HCT116 (cell line): ENCODE measurements around the gene TBC1D14. TPM values are rescaled to one million over a fixed set of nuclear protein-coding genes. Genes with fewer than 3 reads are reported as not detected.

Experiments used
- ATAC-seq: fragments of 200-7000 bp; cut with Tn5 transposase; 2 replicates; pipeline ENCODE4 v1.9.1; 2020; ENCODE audit warnings: mild to moderate bottlenecking, moderate library complexity
- BruUV-seq: library from RNA; stranded (reverse); fragments of 400-500 nt; replicated peaks from 2 replicates; lab custom pipeline; 2021; lab: Mats Ljungman, UMichigan
- CTCF ChIA-PET: fragments of 300-600 bp; sonication (Branson Sonifier 250); formaldehyde crosslinking; loops from one replicate; lab custom pipeline; 2021; ENCODE audit warnings: antibody characterized with exemption; lab: Charles Lee
- POLR2A ChIA-PET: fragments of 300-600, 350-600 bp; sonication (Branson Sonifier 250); formaldehyde crosslinking; loops from one replicate; lab custom pipeline; 2021; ENCODE audit warnings: antibody characterized with exemption; lab: Charles Lee
- RAD21 ChIA-PET, 2 experiments: fragments of 300-600 bp; sonication (Branson Sonifier 250); formaldehyde crosslinking; loops; one replicate each; lab custom pipeline; 2023; ENCODE audit warnings: low total read pairs in 2 of 2; ENCODE audit not compliant: uncharacterized antibody in 2 of 2, unreplicated experiment in 2 of 2, low non-redundant PET in 1 of 2; lab: Charles Lee
- DNase-seq: peaks from one replicate; pipeline ENCODE4 v3.0.0-alpha.2; 2010; ENCODE audit warnings: low read depth, low spot score
- H2AFZ ChIP-seq: fragments of 200-600 bp; shearing (Covaris generic), sonication (generic); 2 replicates; pipeline ENCODE4 v1.6.1; 2017; ENCODE audit warnings: low read depth, mixed run types, mixed read lengths, antibody characterized with exemption, low read length; ENCODE audit not compliant: poor library complexity, severe bottlenecking
- H3K27ac ChIP-seq: 2 replicates; pipeline ENCODE4 v1.5.1; 2012; ENCODE audit warnings: low read depth, low read length
- H3K27me3 ChIP-seq: fragments of 200-600 bp; sonication (generic); 2 replicates; pipeline ENCODE4 v1.6.1; 2016; ENCODE audit warnings: mixed run types, low read length, mixed read lengths; ENCODE audit not compliant: insufficient read depth
- H3K36me3 ChIP-seq, 2 experiments: fragments of 200-500 bp in 1 of 2; fragments of 200-600 bp in 1 of 2; sonication (Bioruptor generic) in 1 of 2; sonication (generic) in 1 of 2; 2 replicates each; pipeline versions ENCODE4 v1.5.1 to v1.6.1; 2014 to 2016; ENCODE audit warnings: low read length in 2 of 2, inconsistent platforms in 1 of 2, mixed read lengths in 1 of 2, mixed run types in 1 of 2; ENCODE audit not compliant: insufficient read depth in 2 of 2, control insufficient read depth in 1 of 2
- H3K4me1 ChIP-seq, 2 experiments: fragments of 200-600 bp in 1 of 2; sonication (generic) in 1 of 2; 2 replicates each; pipeline versions ENCODE4 v1.5.1 to v1.6.1; 2012 to 2017; ENCODE audit warnings: low read length in 2 of 2, inconsistent platforms in 1 of 2, mild to moderate bottlenecking in 1 of 2, mixed read lengths in 1 of 2, mixed run types in 1 of 2, moderate library complexity in 1 of 2; ENCODE audit not compliant: insufficient read depth in 2 of 2, control insufficient read depth in 1 of 2
- H3K4me2 ChIP-seq: fragments of 200-600 bp; sonication (generic); 2 replicates; pipeline ENCODE4 v1.6.1; 2017; ENCODE audit warnings: mixed run types, low read length, mixed read lengths
- H3K4me3 ChIP-seq, 2 experiments: fragments of 200-600 bp in 1 of 2; sonication (generic) in 1 of 2; replicated peaks in 1 of 2; 2 replicates each; pipeline ENCODE4 v1.5.1; 2011 to 2016; ENCODE audit warnings: low read length in 2 of 2, control low read depth in 1 of 2, low read depth in 1 of 2, mild to moderate bottlenecking in 1 of 2, mixed read lengths in 1 of 2, mixed run types in 1 of 2
- H3K79me2 ChIP-seq: fragments of 200-600 bp; sonication (generic); 2 replicates; pipeline ENCODE4 v1.6.1; 2017; ENCODE audit warnings: mild to moderate bottlenecking, mixed run types, low read length, moderate library complexity, mixed read lengths; ENCODE audit not compliant: insufficient read depth
- H3K9ac ChIP-seq: fragments of 200-600 bp; sonication (generic); 2 replicates; pipeline ENCODE4 v1.6.1; 2016; ENCODE audit warnings: low read length, mixed read lengths
- H3K9me2 ChIP-seq: fragments of 200-600 bp; sonication (generic), shearing (Covaris generic); 2 replicates; pipeline ENCODE4 v1.6.1; 2017; ENCODE audit warnings: mixed run types, mild to moderate bottlenecking, moderate library complexity; ENCODE audit not compliant: insufficient read depth
- H3K9me3 ChIP-seq, 2 experiments: fragments of 200-500 bp in 1 of 2; fragments of 200-600 bp in 1 of 2; sonication (Bioruptor generic) in 1 of 2; sonication (generic) in 1 of 2; 2 replicates each; pipeline ENCODE4 v1.6.1; 2014 to 2017; ENCODE audit warnings: low read length in 2 of 2, mixed read lengths in 2 of 2, inconsistent platforms in 1 of 2, low read depth in 1 of 2, mild to moderate bottlenecking in 1 of 2, mixed run types in 1 of 2, moderate library complexity in 1 of 2; ENCODE audit not compliant: control insufficient read depth in 1 of 2, insufficient read depth in 1 of 2
- H4K20me1 ChIP-seq: fragments of 200-600 bp; sonication (generic), shearing (Covaris generic); 2 replicates; pipeline ENCODE4 v1.6.1; 2017; ENCODE audit warnings: mixed run types, mild to moderate bottlenecking, moderate library complexity; ENCODE audit not compliant: insufficient read depth
- EZH2 ChIP-seq: fragments of 200-600 bp; sonication (generic); IDR thresholded peaks from 2 replicates; pipeline ENCODE4 v1.6.1; 2017; ENCODE audit warnings: antibody characterized with exemption, mixed run types
- SRF ChIP-seq: IDR thresholded peaks from 2 replicates; pipeline ENCODE4 v1.6.1; 2012; ENCODE audit warnings: low read depth
- TCF7L2 ChIP-seq: IDR thresholded peaks from 2 replicates; pipeline ENCODE4 v1.7.0; 2011; ENCODE audit warnings: borderline replicate concordance, inconsistent platforms; ENCODE audit not compliant: insufficient read depth, insufficient read length; ENCODE audit errors: extremely low read depth
- YY1 ChIP-seq: IDR thresholded peaks from 2 replicates; pipeline ENCODE4 v1.6.1; 2011; ENCODE audit warnings: low read length, low read depth, moderate library complexity, mild to moderate bottlenecking; ENCODE audit not compliant: insufficient replicate concordance; ENCODE audit errors: extremely low read depth
- ZNF274 ChIP-seq: fragments of 200-500 bp; sonication (Bioruptor generic); IDR thresholded peaks from 2 replicates; pipeline ENCODE4 v1.6.1; 2014; ENCODE audit warnings: mild to moderate bottlenecking, low read depth, low read length, inconsistent platforms
- intact Hi-C: fragments of 100-400 bp; cut with micrococcal nuclease; formaldehyde crosslinking; loops from 2 replicates; pipeline ENCODE4 v1.10.0; 2022
- total RNA-seq: library from RNA; stranded (reverse); gene quantifications from one replicate; pipeline ENCODE4 v1.2.1, GENCODE V29; 2021; ENCODE audit not compliant: unreplicated experiment

TBC1D14 gene
- total RNA-seq, 1 experiment from 2014 or later = 62.9 TPM

DNA sequence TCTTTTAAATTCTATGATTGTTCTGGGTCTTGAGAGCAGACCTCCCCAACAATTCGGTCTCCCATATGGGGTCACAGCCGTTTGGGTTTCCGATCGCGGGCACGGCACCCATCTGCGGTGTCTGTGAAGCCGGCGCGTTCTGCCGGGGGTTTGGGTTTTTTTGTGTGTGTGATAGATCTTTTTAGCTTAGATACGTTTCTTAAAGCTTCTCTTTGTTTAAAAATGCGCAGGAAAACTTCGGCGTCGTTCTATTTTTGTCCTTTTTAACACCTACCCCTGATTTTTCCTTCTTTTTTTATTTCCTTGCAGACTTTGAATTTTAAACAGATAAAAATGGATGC, 34.2 kb downstream of the TBC1D14 start:
- ChIA-PET CTCF (no interaction called here), RAD21 (no interaction called here), POLR2A (no interaction called here)
- TF ChIP-seq YY1 (no peak), ZNF274 (no peak), TCF7L2 (no peak), SRF (no peak), EZH2 (no peak)
- Histone ChIP-seq H3K79me2 (peaks cover 18% of the 10 kb centered on the region; the same call in 1 of the 2 replicates), H3K9me3 (no peaks in the 10 kb centered on the region), H3K4me2 (peak overlapping the region; percentile 83; the same call in 1 of the 2 replicates), H3K36me3 (no peaks in the 10 kb centered on the region), H2AFZ (no peak overlapping the region), H4K20me1 (no peaks in the 10 kb centered on the region), H3K27me3 (no peaks in the 10 kb centered on the region), H3K9ac (peak overlapping the region; percentile 52; the same call in 1 of the 2 replicates), H3K4me3 (peak overlapping the region in 1 of 2 experiments; percentile 49; a peak in 1 of 4 replicates), H3K9me2 (no peaks in the 10 kb centered on the region), H3K27ac (peak overlapping the region; percentile 80; the same call in 1 of the 2 replicates), H3K4me1 (peaks cover 31 to 38% of the 10 kb centered on the region in 2 experiments)
- BruUV-seq = no TSS peak
- intact Hi-C loops = no loop called here
- no peak for ATAC-seq
- no peak for DNase-seq

DNA sequence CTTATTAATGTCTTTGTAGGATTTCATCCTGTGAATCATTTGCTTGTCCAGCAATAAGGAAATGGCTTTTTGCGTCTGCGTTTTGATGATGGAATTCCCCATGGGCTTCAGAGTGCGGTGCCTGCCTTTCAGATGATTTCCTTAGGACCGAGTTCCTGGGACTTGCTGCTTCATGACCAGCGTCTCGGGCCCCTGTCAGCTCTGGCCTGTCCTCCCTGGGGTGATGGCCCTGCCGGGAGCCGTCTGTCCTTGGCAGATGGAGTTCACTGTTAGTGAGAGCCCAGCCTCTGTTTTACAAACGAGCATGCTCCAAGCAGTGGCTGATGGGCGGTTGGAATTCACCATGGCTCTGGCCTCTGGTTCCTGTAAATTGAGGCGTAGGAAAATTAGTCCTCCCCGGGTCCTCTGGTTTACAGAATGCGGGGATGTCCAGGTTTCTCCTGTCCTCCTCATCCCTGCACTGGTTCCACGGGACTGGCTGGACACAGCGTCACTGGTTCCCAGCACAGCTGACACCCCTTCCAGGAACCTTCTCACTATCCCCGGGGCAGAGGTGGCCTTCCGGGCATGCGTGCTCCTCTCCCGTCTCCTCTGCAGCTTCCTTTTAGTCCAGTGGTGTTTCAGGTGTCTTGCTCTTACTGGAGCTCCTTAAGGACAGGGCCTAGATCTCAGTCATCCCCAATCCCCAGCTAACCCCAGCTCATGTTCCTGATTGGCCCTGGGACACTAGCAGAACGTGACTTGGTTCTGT, 34.9 kb downstream of the TBC1D14 start:
- TF ChIP-seq EZH2 = no peak
- no peaks in the 10 kb centered on the region for H3K36me3 ChIP-seq
- H3K9ac ChIP-seq = no peak overlapping the region
- RAD21 ChIA-PET = no interaction called here
- no peaks in the 10 kb centered on the region for H4K20me1 ChIP-seq
- no peaks in the 10 kb centered on the region for H3K9me3 ChIP-seq
- intact Hi-C loops = no loop called here
- H3K4me1 ChIP-seq = peaks cover 31 to 38% of the 10 kb centered on the region in 2 experiments
- H3K4me3 ChIP-seq = no peak overlapping the region
- no peaks in the 10 kb centered on the region for H3K9me2 ChIP-seq
- peaks cover 18% of the 10 kb centered on the region; the same call in 1 of the 2 replicates for H3K79me2 ChIP-seq
- H2AFZ ChIP-seq = no peak overlapping the region
- no peak overlapping the region for H3K4me2 ChIP-seq
- no peaks in the 10 kb centered on the region for H3K27me3 ChIP-seq
- CTCF ChIA-PET = no interaction called here
- H3K27ac ChIP-seq = no peak overlapping the region
- DNase-seq (no peak), ATAC-seq (no peak)
- no TSS peak for BruUV-seq
- POLR2A ChIA-PET = no interaction called here
